Tongue (tissue), 2 donors: ENCODE results near the gene OR13C4. TPM values are rescaled to one million over a fixed set of nuclear protein-coding genes. Genes with fewer than 3 reads are reported as not detected.
"Not testable (repeated sequence)": the region's sequence is repeated elsewhere in the genome, so short reads cannot be mapped to it uniquely, and the experiment has no call there.

Experiments
- DNase-seq: peaks from one replicate; pipeline ENCODE4 v3.0.0-alpha.2; 2015
- total RNA-seq: library from RNA; depleted of rRNA; stranded (reverse); fragments of >200 nt; gene quantifications from one replicate; pipeline ENCODE4 v1.2.3, GENCODE V29; 2014

The OR13C4 gene
- 0.51 TPM for total RNA-seq

DNA sequence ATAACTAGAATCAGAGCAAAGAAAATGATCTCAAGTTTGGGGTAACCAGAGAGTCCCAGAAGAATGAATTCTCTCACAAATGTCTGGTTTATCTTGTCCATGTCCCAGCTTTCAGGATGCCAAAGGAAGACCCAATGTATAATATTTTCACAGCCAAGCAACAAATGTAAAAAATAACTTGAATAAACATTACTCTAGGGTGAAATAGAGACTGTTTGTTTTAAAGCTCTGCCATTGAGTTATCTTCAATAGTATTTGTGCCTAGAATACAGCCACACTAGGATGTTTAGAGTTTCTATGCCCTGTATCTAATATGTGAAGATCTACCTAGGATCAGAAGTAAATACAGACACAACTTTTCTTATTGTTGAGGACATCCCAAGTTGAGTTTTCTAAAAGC, at the start of gene OR13C4:
TSS of gene OR13C4 (minus strand) at position 101 of the 400 bp plus-strand sequence. CDS start at position 101, 0 bp downstream.
- no peak for DNase-seq

DNA sequence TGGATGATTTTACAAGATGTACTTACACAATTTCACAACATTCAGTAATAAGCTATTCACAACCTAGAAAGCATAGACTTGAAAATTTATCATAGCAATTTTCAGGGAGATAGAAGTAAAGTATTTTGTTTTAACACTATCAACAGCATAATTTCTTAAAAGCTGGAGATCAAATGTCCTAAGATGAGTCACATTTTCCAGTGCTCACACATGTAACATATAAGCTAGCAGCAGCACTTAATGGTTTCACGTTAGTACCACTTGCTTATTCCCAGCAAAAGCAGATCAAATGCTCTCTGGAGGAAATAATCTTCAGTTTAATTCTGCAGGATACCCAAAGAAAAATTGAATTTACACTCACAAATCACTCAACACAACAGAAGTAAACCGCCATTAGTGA, 48.4 kb upstream of the OR13C4 start:
- DNase-seq: no peak

DNA sequence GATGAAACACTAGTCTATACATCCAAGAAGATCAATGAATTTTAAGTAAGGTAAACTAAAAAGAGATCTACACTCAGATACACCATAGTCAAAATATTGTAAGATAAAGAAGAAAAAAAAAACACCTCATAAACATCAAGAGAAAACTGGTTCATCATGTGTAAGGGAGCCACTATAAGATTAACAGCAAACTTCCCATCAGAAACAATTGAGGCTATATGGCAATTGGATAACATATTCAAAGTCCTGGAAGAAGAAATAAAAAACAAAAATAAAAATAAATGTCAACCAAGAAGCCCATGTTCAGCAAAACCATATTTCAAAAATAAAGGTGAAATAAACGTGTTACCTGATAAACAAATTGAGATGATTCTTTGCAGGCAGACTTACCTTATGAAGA, 45.6 kb upstream of the OR13C4 start:
- no peak for DNase-seq

DNA sequence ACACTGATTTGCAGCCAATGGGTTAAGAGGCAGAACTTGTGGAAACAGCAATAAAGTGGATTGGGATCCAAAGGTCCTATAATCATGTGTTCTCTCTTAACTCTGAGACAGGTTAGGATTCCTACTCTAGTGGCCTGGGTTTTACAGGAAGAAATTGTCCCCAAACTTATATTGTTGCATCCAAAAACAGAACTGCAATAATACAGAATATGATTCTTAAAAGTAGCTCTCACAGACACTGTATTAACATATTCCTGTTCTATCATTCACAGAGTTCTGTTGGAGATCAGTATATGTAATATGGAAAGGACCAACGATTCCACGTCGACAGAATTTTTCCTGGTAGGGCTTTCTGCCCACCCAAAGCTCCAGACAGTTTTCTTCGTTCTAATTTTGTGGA, 41.9 kb upstream of the OR13C4 start, which contains the start of gene OR13C8:
TSS of gene OR13C8 (plus strand) at position 301 of the 400 bp plus-strand sequence. CDS start at position 301, 0 bp downstream.
- no peak for DNase-seq

DNA sequence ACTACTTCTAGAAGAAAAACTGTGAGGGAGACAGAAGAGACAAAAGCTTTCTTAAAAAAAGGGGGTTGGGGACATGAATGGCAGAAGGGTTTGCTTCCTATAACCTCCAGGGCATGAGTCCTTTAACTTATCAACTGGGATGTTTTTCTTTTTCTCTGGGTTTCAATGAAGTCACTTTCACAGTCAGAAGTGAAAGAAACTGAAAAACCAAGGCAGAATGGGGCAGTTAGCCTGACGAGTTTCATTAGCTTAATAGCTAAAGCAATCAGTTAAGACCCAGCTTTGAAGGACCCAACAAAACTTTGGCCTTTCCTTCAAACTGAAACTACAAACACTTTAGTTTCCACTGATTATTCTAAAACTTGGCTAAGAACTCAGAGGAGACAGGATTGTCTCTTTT, 37.3 kb upstream of the OR13C4 start:
- no peak for DNase-seq

DNA sequence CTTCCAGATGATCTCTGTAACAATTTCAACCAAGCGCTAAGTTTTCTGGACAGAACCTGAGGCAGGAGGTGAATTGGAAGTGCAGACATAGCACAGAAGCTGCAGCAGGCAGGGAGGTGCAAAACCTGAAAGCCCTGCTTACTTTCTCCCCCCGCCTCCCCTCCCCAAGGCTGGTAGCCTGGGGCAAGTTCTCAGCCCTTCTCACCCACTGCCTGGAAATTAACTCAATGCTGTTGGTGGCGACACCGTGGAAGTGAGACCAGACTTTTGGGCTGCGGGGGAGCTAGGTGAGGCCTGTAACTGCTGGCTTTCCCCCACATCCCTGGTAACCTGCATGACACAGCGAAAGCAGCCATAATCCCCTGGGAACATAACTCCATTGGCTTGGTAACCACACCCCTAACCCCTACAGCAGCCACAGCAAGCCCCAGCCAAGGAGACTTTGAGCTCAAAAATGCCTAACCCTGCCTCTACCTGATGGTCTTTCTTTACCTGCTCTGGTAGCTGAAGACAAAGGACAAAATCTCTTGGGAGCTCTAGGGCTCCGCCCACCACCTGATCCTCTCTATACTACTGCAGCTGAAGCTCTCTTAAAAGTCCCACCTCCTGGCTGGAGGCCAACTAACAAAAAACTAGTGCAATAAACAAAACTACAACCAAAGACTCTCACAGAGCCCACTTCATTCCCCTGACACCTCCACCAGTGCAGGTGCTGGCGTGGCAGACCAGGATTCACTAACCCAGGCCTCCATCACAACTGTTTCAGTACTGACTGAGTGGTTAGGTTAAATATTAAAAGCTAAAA, 30.0 kb upstream of the OR13C4 start:
- no peak for DNase-seq

DNA sequence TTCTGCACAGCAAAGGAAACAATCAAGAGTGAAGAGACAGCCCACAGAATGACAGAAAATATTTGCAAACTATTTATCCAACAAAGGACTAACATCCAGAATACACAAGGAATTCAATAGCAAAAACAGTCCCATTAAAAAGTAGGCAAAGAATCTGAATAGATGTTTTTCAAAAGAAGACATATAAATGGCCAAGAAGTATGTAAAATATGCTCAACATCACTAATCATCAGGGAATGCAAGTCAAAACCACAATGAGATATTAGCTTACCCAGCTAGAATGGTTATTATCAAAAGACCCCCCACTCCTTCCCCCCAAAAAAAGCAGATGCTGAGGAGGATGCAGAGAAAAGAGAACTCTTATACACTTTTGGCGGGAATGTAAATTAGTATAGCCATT, 28.5 kb upstream of the OR13C4 start:
- DNase-seq: no peak

DNA sequence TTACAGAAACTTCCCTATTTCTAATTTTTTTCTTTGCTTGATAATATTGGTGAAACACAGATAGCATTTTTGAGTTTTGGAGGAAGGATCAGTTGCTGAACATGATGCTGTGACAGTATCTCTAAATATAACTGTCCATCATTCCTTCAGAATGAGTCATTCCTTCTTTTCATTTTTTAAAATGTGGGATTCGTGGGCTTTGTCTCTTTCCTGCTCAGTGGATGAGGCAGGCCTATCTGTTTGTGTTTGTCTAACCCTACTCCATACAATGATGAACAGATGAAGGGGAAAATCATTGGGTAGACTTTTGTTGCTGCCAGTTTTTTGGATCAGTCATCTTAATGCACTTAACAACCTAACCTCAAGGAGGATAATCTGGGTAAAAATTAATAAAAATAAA, 26.3 kb upstream of the OR13C4 start:
- DNase-seq: no peak

DNA sequence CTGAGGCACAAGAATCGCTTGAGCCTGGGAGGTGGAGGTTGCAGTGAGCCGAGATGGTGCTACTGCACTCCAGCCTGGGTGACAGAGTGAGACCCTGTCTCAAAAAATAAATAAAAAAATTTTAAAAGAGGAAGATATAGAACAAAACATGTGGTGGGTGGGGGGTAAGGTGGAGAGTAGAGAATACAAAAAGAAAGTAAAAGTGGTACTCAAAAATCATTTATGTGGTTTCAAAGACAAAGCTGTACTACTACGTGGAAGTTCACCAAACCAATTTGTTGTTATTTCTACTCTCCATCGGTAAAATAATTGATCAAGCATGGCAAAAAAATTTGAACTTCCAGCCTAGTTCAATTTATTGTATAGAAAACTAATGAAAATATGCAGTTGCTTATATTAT, 17.6 kb upstream of the OR13C4 start:
- no peak for DNase-seq

DNA sequence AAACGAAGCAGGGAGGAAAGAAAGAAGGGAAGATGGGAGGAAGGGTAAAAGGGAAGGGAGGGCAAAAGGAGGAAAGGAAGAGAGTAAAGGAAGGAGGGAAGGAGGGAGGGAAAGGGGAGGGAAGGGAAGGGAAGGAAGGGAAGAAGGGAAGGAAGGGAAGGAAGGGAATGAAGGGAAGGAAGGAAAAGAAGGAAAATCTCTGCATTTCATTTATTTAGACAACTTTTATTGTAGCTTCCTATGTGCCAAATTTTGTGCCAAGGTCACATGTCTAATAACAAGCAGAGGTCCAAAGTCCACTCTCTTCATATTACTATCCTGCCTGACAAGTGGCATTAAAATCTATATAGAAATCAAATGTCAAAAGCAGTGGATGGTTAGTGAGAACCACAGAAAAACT, 12.3 kb upstream of the OR13C4 start:
- no peak for DNase-seq

DNA sequence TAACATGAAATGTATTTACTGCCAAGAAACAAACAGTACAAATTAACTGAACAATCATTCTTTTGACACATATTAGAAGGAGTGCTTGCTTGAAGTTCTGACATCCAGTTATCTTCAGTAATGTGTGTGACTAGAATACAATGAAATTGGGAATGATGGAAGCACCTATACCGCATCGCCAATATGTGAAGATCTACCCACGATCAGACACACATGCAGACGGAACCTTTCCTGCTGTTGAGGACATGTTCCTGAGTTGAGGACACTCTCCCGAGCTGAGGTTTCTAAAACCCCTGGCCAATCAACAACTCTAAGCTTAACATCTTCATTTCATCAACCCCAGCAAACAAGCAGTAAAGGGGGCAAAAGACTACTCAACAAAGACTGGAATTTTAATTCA, 9.7 kb upstream of the OR13C4 start, which contains the start of gene OR13C3:
TSS of gene OR13C3 (minus strand) at position 101 of the 400 bp plus-strand sequence. CDS start 133 bp downstream, outside the sequence.
- no peak for DNase-seq

DNA sequence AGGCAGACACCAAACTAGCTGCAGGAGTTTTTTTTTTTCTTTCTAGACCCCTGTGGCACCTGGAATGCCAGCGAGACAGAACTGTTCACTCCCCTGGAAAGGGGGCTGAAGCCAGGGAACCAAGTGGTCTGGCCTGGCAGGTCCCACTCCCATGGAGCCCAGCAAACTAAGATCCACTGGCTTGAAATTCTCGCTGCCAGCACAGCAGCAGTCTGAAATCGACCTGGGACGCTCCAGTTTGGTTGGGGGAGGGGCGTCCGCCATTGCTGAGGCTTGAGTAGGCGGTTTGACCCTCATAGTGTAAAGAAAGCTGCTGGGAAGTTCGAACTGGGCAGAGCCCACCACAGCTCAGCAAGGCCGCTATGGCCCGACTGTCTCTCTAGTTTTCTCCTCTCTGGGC, 6.8 kb downstream of the OR13C4 start:
- not testable (repeated sequence) for DNase-seq

DNA sequence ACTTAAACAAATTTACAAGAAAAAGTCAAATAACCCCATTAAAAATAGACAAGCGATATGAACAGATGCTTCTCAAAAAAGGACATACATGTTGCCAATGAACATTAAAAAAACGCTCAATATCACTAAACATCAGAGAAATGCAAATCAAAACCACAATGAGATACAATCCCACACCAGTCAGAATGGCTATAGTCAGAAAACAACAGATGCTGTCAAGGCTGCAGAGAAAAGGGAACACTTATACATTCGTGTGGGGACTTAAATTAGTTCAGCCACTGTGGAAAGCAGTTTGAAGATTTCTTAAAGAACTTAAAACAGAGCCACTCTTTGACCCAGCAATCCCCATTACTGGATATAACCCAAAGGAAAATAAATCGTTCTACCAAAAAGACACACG, 12.1 kb downstream of the OR13C4 start:
- no peak for DNase-seq

DNA sequence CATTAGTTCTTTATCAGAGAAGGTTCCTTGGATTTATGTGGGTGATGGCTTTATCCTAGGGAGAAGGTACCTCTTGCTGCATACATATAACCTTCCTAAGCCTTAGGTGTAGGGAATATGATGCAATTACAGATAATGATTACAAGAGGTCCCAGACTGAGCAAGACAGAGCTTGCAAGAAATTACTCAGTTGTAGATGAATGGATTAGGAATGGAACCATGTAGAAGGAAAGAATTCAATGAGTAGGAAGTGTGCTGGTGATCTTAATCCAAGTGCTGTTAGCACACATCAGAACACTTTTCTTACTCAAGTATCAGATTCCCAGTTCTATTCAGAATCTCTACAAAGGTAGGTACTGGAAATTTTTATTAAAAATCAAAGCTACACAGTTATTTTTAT, 20.4 kb downstream of the OR13C4 start:
- no peak for DNase-seq

DNA sequence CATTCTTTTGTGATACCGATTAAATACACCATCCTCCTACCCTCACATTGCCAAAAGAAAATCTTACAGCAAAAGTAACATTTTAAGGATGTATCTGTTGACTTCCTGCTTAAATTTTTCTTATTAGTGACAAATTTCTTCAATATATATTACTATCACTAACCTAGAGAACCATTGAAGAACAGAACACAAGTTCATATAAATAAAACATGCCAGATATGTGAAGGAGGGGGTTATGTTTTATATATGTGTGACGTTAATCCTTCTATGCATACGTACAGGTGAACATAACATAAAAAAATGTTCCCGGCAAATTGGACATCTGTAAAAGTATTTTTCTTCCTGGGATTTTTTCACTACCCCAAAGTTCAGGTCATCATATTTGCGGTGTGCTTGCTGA, 23.0 kb downstream of the OR13C4 start, which contains the start of gene OR13F1:
TSS of gene OR13F1 (plus strand) at position 301 of the 400 bp plus-strand sequence. CDS start at position 301, 0 bp downstream.
- no peak for DNase-seq

DNA sequence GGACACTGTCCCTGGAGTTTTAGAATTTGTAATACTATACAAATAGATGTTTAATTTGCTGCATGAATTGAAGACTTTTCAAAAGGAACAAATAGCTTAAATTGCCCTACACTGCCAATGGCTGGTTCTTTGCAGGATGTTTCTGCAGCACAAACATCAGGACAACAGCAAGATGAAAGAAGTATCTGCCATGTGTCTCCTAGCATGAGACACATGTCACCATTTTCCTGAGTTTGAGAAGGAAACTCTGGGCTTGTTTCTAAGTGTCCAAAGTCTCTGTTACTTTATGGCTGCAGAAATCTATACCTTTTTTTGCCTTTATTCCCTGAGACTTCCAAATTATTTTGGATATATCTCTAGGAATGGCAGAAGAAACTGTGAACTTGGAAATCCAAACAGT, 23.6 kb downstream of the OR13C4 start:
- DNase-seq: no peak

DNA sequence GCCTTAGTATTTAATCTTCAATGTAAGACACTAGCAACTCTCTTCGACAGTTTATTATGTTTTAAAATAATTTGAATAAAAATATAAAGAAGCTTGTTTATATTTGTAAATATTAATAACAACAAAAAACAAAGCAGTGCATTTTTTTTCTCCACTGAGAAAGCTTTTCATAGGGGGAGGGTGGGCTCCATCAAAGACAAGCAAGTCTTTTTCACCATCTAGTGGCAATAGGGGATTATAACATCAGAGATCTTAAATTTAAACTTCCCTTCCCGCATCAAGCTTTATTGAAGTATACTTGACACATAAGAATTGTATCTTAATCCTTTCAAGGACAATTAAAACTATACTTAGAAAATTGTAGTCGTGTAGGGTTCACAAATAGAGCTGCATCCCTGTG, 32.2 kb downstream of the OR13C4 start:
- DNase-seq: peak; percentile 18

DNA sequence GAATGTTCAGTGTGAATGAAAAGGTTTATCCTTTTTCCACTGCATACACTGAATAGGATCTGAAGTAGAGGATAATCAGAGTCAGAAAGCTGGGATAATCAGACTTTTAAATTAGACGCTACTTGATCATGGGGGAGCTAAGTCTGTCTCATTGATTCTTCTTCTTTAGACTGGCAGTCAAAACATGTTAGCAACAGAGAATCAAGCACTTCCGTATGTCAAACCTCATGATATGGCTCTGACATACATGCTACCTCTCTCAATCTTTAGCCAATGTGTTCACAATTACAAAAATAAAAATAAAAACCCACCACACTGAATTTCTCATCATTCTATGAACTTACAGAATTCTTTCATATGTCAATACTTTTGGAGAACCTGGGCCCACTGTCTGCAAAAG, 42.0 kb downstream of the OR13C4 start:
- DNase-seq: no peak

DNA sequence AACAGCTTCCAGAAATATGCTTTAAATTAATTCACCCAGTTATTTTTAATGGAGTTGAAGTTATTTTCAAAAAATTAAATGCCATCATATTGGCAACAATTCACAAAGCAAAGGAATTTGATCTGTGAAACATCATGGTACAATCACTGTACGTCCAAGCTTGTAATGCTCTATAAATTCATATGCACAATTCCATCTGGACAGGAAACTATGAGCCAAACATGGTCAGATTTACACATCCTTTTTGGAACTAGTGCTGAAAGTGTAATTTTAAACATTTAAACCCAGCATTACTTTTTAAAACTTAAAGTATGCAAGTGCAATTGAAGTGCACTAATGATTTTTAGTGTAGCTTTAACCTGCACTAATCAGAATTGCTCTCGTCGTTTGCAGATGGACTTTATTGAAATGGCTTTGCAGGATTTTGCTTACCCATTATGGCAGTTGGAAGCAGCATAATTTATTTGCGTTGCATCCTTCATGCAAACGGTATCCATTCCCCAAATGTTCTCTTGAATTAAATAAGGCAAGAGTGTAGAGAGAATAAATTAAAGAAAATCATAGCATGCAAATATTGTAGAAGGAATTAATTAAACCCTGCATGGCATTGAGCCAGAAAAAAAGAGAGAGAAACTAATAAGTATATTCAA, 44.0 kb downstream of the OR13C4 start:
- no peak for DNase-seq
